CD14-positive monocyte (primary cell): ENCODE results near the gene CDH23. TPM values are rescaled to one million over a fixed set of nuclear protein-coding genes. Genes with fewer than 3 reads are reported as not detected.

Experiments
- DNase-seq, 3 donors: peaks; one replicate each; pipeline ENCODE4 v3.0.0-alpha.2; 2011 to 2022
- H2AFZ ChIP-seq: 2 replicates; pipeline ENCODE4 v1.6.0; 2012; ENCODE audit warnings: mild to moderate bottlenecking, low read depth, low read length, inconsistent platforms; ENCODE audit not compliant: insufficient read depth, poor library complexity, severe bottlenecking
- H3K27ac ChIP-seq, 2 donors: 1 replicate in 1 of 2; 2 replicates in 1 of 2; pipeline ENCODE4 v1.5.1; 2012 to 2013; ENCODE audit warnings: low read length in 2 of 2, control low read depth in 1 of 2, inconsistent platforms in 1 of 2, low read depth in 1 of 2, mild to moderate bottlenecking in 1 of 2
- H3K27me3 ChIP-seq, 2 donors: one replicate each; pipeline versions ENCODE4 v1.6.0 to v1.6.1; 2011 to 2013; ENCODE audit warnings: low read length in 2 of 2; ENCODE audit not compliant: control insufficient read depth in 2 of 2, insufficient read depth in 2 of 2
- H3K36me3 ChIP-seq, 2 donors: replicated peaks in 1 of 2; 1 replicate in 1 of 2; 2 replicates in 1 of 2; pipeline versions ENCODE4 v1.5.1 to v1.6.1; 2012 to 2013; ENCODE audit warnings: low read length in 2 of 2, control low read depth in 1 of 2, inconsistent platforms in 1 of 2, mild to moderate bottlenecking in 1 of 2; ENCODE audit not compliant: insufficient read depth in 2 of 2, control insufficient read depth in 1 of 2
- H3K4me1 ChIP-seq, 2 donors: 1 replicate in 1 of 2; 2 replicates in 1 of 2; pipeline versions ENCODE4 v1.5.1 to v1.6.1; 2012 to 2013; ENCODE audit warnings: low read length in 2 of 2, control low read depth in 1 of 2, inconsistent platforms in 1 of 2, mild to moderate bottlenecking in 1 of 2, moderate library complexity in 1 of 2; ENCODE audit not compliant: insufficient read depth in 2 of 2, control insufficient read depth in 1 of 2
- H3K4me2 ChIP-seq: replicated peaks from 2 replicates; pipeline ENCODE3; 2012; ENCODE audit warnings: low read length, moderate library complexity, mild to moderate bottlenecking; ENCODE audit not compliant: poor library complexity, severe bottlenecking; ENCODE audit errors: extremely low read depth
- H3K4me3 ChIP-seq, 3 experiments: fragments of 200-600 bp in 1 of 3; sonication (generic) in 1 of 3; replicated peaks in 1 of 3; 1 replicate in 2 of 3; 2 replicates in 1 of 3; pipeline ENCODE4 v1.5.1; 2011 to 2013; ENCODE audit warnings: low read length in 3 of 3, mild to moderate bottlenecking in 3 of 3, control low read depth in 2 of 3, low read depth in 2 of 3, inconsistent platforms in 1 of 3, moderate library complexity in 1 of 3
- H3K79me2 ChIP-seq: 2 replicates; pipeline ENCODE4 v1.6.0; 2012; ENCODE audit warnings: mild to moderate bottlenecking, control low read depth, inconsistent platforms, low read length, moderate library complexity; ENCODE audit not compliant: insufficient read depth
- H3K9ac ChIP-seq: 2 replicates; pipeline ENCODE4 v1.6.0; 2017; ENCODE audit warnings: low read length, mild to moderate bottlenecking; ENCODE audit not compliant: insufficient read depth, poor library complexity, severe bottlenecking
- H3K9me3 ChIP-seq, 2 donors: replicated peaks in 1 of 2; 1 replicate in 1 of 2; 2 replicates in 1 of 2; pipeline versions ENCODE4 v1.5.1 to v1.6.1; 2012 to 2013; ENCODE audit warnings: low read length in 2 of 2, control low read depth in 1 of 2; ENCODE audit not compliant: control insufficient read depth in 1 of 2, insufficient read depth in 1 of 2
- H4K20me1 ChIP-seq: 2 replicates; pipeline ENCODE4 v1.6.0; 2012; ENCODE audit warnings: mild to moderate bottlenecking, low read length, control low read depth, moderate library complexity; ENCODE audit not compliant: insufficient read depth
- H3K27ac Mint-ChIP-seq, 7 donors: one replicate each; pipeline ENCODE4 v1.8.0; 2020; ENCODE audit warnings: mild to moderate bottlenecking in 7 of 7, mixed read lengths in 7 of 7, moderate library complexity in 6 of 7, inconsistent platforms in 2 of 7
- H3K27me3 Mint-ChIP-seq, 3 donors: one replicate each; pipeline ENCODE4 v1.8.0; 2021 to 2022; ENCODE audit warnings: low read depth in 3 of 3, mild to moderate bottlenecking in 3 of 3, mixed read lengths in 3 of 3, moderate library complexity in 3 of 3, inconsistent platforms in 1 of 3
- H3K36me3 Mint-ChIP-seq, 2 donors: one replicate each; pipeline ENCODE4 v1.8.0; 2020; ENCODE audit warnings: mixed read lengths in 2 of 2, inconsistent platforms in 1 of 2, mild to moderate bottlenecking in 1 of 2
- H3K4me1 Mint-ChIP-seq: one replicate; pipeline ENCODE4 v1.8.0; 2020; ENCODE audit warnings: mild to moderate bottlenecking, mixed read lengths
- H3K4me3 Mint-ChIP-seq, 2 donors: one replicate each; pipeline ENCODE4 v1.8.0; 2020; ENCODE audit warnings: mild to moderate bottlenecking in 2 of 2, mixed read lengths in 2 of 2, moderate library complexity in 1 of 2
- H3K9me3 Mint-ChIP-seq, 7 donors: one replicate each; pipeline ENCODE4 v1.8.0; 2020 to 2022; ENCODE audit warnings: mixed read lengths in 7 of 7, mild to moderate bottlenecking in 6 of 7, moderate library complexity in 6 of 7, inconsistent platforms in 2 of 7
- WGBS: methylation state at CpG from one replicate; pipeline ENCODE4 v1.1.5; 2013; ENCODE audit warnings: missing lambda C conversion rate; ENCODE audit not compliant: insufficient coverage; 5-methylcytosine and 5-hydroxymethylcytosine counted together
- intact Hi-C, 2 donors: fragments of 100-400 bp; cut with micrococcal nuclease; formaldehyde crosslinking; loops; one replicate each; pipeline versions ENCODE4 v1.15.0 to v1.15.1; 2023
- polyA plus RNA-seq, 3 donors: library from polyadenylated mRNA; depleted of rRNA in 1 of 3; unstranded in 2 of 3; stranded (reverse) in 1 of 3; fragments of 300-500 nt in 2 of 3; fragments of >200 nt in 1 of 3; fragmentation: Illumina TruSeq in 2 of 3; gene quantifications; 1 replicate in 2 of 3; 2 replicates in 1 of 3; pipeline ENCODE4 v1.2.3, GENCODE V29; 2012 to 2021
- TF ChIP-seq, protein P1 (sequence below): fragments of 200-600 bp; IDR thresholded peaks from one replicate; pipeline ENCODE4 v1.8.0; 2022; ENCODE audit warnings: antibody characterized with exemption, mild to moderate bottlenecking

The CDH23 gene
- polyA plus RNA-seq, 3 donors = 8.2 to 36.2 (median 10.5) TPM

- TF ChIP-seq, protein P1, sequence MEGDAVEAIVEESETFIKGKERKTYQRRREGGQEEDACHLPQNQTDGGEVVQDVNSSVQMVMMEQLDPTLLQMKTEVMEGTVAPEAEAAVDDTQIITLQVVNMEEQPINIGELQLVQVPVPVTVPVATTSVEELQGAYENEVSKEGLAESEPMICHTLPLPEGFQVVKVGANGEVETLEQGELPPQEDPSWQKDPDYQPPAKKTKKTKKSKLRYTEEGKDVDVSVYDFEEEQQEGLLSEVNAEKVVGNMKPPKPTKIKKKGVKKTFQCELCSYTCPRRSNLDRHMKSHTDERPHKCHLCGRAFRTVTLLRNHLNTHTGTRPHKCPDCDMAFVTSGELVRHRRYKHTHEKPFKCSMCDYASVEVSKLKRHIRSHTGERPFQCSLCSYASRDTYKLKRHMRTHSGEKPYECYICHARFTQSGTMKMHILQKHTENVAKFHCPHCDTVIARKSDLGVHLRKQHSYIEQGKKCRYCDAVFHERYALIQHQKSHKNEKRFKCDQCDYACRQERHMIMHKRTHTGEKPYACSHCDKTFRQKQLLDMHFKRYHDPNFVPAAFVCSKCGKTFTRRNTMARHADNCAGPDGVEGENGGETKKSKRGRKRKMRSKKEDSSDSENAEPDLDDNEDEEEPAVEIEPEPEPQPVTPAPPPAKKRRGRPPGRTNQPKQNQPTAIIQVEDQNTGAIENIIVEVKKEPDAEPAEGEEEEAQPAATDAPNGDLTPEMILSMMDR = no peak
- H3K27ac Mint-ChIP-seq = no peak overlapping the region
These were observed 248.5 kb downstream of the CDH23 start for GRCh38 chr10:71645185-71645584.

DNA sequence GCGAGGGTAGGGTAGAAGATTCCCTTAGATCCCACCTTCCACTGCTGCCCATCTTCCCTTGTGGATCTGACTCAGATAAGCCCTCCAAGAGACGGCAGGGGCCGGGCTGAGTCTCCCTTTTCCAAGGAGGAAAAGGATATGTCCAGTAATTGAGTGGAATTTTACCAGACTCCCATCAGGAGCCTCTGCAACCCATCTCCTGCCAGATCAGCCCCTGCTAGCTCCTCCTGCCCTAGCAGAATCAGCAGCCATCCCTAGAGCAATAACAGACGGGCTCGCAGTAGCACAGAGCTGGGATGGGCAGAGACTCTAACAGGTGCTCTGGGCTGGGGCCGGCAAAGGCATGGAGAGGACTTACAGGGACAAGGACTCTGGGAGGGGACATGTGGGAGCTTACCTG lies 249.3 kb downstream of the CDH23 start:
- peaks cover 18 to 22% of the 10 kb centered on the region in 2 donors for H3K36me3 Mint-ChIP-seq
- peaks cover under 1 to 6% (median 1%) of the 10 kb centered on the region in 3 donors for H3K27me3 Mint-ChIP-seq
- no CpG with 5 or more reads among the region's 6 CpGs for WGBS
- no peaks in the 10 kb centered on the region for H3K27me3 ChIP-seq
- H3K9me3 ChIP-seq = no peaks in the 10 kb centered on the region
- no peak overlapping the region for H3K9ac ChIP-seq
- H3K4me1 Mint-ChIP-seq = peaks cover 26% of the 10 kb centered on the region
- H3K9me3 Mint-ChIP-seq = no peaks in the 10 kb centered on the region
- no peak overlapping the region for H3K4me2 ChIP-seq
- no peak overlapping the region for H3K27ac Mint-ChIP-seq
- H3K4me1 ChIP-seq = peaks cover 16 to 31% of the 10 kb centered on the region in 2 donors
- intact Hi-C loops = no loop called here
- H3K79me2 ChIP-seq = no peaks in the 10 kb centered on the region
- no peak overlapping the region for H2AFZ ChIP-seq
- H3K4me3 Mint-ChIP-seq = no peak overlapping the region
- no peaks in the 10 kb centered on the region for H3K36me3 ChIP-seq
- H4K20me1 ChIP-seq = no peaks in the 10 kb centered on the region
- no peak for DNase-seq
- no peak overlapping the region for H3K27ac ChIP-seq
- no peak overlapping the region for H3K4me3 ChIP-seq
- TF ChIP-seq, protein P1 = no peak

More at GRCh38 chr10:71645185-71645584, 248.5 kb downstream of the CDH23 start:
- H3K4me1 ChIP-seq = peaks cover 16 to 38% of the 10 kb centered on the region in 2 donors
- Mint-ChIP-seq H3K4me1 (peaks cover 32% of the 10 kb centered on the region), H3K4me3 (no peak overlapping the region), H3K9me3 (no peaks in the 10 kb centered on the region), H3K36me3 (peaks cover 13 to 17% of the 10 kb centered on the region in 2 donors), H3K27me3 (peaks cover under 1 to 3% (median 2%) of the 10 kb centered on the region in 3 donors)
- no peak overlapping the region for H3K9ac ChIP-seq
- no peak overlapping the region for H3K4me2 ChIP-seq
- no peaks in the 10 kb centered on the region for H3K79me2 ChIP-seq
- H3K36me3 ChIP-seq = no peaks in the 10 kb centered on the region
- H3K27me3 ChIP-seq = no peaks in the 10 kb centered on the region
- no peaks in the 10 kb centered on the region for H4K20me1 ChIP-seq
- no peaks in the 10 kb centered on the region for H3K9me3 ChIP-seq
- no peak overlapping the region for H2AFZ ChIP-seq
- H3K4me3 ChIP-seq = no peak overlapping the region
- no peak for DNase-seq
- intact Hi-C loops = no loop called here
- no peak overlapping the region for H3K27ac ChIP-seq
- 100% methylated on average over 1 of the region's 6 CpGs for WGBS
